HEK293 (cell line): ENCODE measurements around the gene ERAP2.
A peak's percentile ranks its signal among the peaks of the same experiment; 100 is the strongest.

ENCODE experiments used
- MYNN ChIP-seq: fragments of 450-650 bp; formaldehyde crosslinking; IDR thresholded peaks from 2 replicates; pipeline ENCODE4 v1.5.1; 2016; ENCODE audit warnings: missing biosample characterization, missing genetic modification characterization, borderline replicate concordance
- PRDM1 ChIP-seq: fragments of 450-650 bp; formaldehyde crosslinking; IDR thresholded peaks from 2 replicates; pipeline ENCODE4; 2016; ENCODE audit warnings: missing biosample characterization, missing genetic modification characterization
- ZBTB17 ChIP-seq: fragments of 450-650 bp; formaldehyde crosslinking; IDR thresholded peaks from 2 replicates; pipeline ENCODE4 v1.5.1; 2016; ENCODE audit warnings: missing biosample characterization, missing genetic modification characterization
- ZBTB48 ChIP-seq: fragments of 450-650 bp; formaldehyde crosslinking; IDR thresholded peaks from 2 replicates; pipeline ENCODE4 v1.5.1; 2016; ENCODE audit warnings: missing biosample characterization, missing genetic modification characterization
- ZBTB7A ChIP-seq: fragments of 450-650 bp; formaldehyde crosslinking; IDR thresholded peaks from 2 replicates; pipeline ENCODE4 v1.5.1; 2016; ENCODE audit warnings: low read depth, missing biosample characterization, missing genetic modification characterization
- ZFP3 ChIP-seq: fragments of 450-650 bp; formaldehyde crosslinking; IDR thresholded peaks from 2 replicates; pipeline ENCODE4 v1.5.1; 2016; ENCODE audit warnings: low read depth, missing biosample characterization, missing genetic modification characterization
- ZNF214 ChIP-seq: fragments of 450-650 bp; formaldehyde crosslinking; IDR thresholded peaks from 2 replicates; pipeline ENCODE4 v1.5.1; 2017; ENCODE audit warnings: missing biosample characterization, mild to moderate bottlenecking, missing genetic modification characterization, borderline replicate concordance
- ZNF223 ChIP-seq: fragments of 450-650 bp; formaldehyde crosslinking; IDR thresholded peaks from 2 replicates; pipeline ENCODE4 v1.5.1; 2016; ENCODE audit warnings: missing biosample characterization, missing genetic modification characterization
- ZNF24 ChIP-seq: fragments of 450-650 bp; formaldehyde crosslinking; IDR thresholded peaks from 2 replicates; pipeline ENCODE4 v1.5.1; 2016; ENCODE audit warnings: missing biosample characterization, missing genetic modification characterization
- ZNF473 ChIP-seq: fragments of 450-650 bp; formaldehyde crosslinking; IDR thresholded peaks from 2 replicates; pipeline ENCODE4 v1.5.1; 2017; ENCODE audit warnings: missing biosample characterization, missing genetic modification characterization
- ZNF501 ChIP-seq: fragments of 450-650 bp; formaldehyde crosslinking; IDR thresholded peaks from 2 replicates; pipeline ENCODE4 v1.5.1; 2016; ENCODE audit warnings: missing biosample characterization, missing genetic modification characterization
- ZNF654 ChIP-seq: fragments of 450-650 bp; formaldehyde crosslinking; IDR thresholded peaks from 2 replicates; pipeline ENCODE4 v1.5.1; 2016; ENCODE audit warnings: low read depth, missing biosample characterization, missing genetic modification characterization
- TF ChIP-seq, protein P1 (sequence below): fragments of 450-650 bp; formaldehyde crosslinking; IDR thresholded peaks from 2 replicates; pipeline ENCODE4 v1.5.1; 2016; ENCODE audit warnings: missing biosample characterization, missing genetic modification characterization
- TF ChIP-seq, protein P2 (sequence below): fragments of 450-650 bp; formaldehyde crosslinking; IDR thresholded peaks from 2 replicates; pipeline ENCODE4 v1.5.1; 2016; ENCODE audit warnings: missing biosample characterization, missing genetic modification characterization
- TF ChIP-seq, protein P3 (sequence below): fragments of 450-650 bp; formaldehyde crosslinking; IDR thresholded peaks from 2 replicates; pipeline ENCODE4 v1.5.0; 2017; ENCODE audit warnings: missing biosample characterization, missing genetic modification characterization, borderline replicate concordance
- TF ChIP-seq, protein P4 (sequence below): fragments of 450-650 bp; formaldehyde crosslinking; IDR thresholded peaks from 2 replicates; pipeline ENCODE4 v1.5.1; 2017; ENCODE audit warnings: missing biosample characterization, mild to moderate bottlenecking, missing genetic modification characterization, moderate library complexity
- TF ChIP-seq, protein P5 (sequence below): fragments of 450-650 bp; formaldehyde crosslinking; IDR thresholded peaks from 2 replicates; pipeline ENCODE4 v1.5.1; 2016; ENCODE audit warnings: missing biosample characterization, missing genetic modification characterization
- TF ChIP-seq, protein P6 (sequence below): fragments of 450-650 bp; formaldehyde crosslinking; conservative IDR thresholded peaks from 2 replicates; pipeline ENCODE4 v1.5.1; 2016; ENCODE audit warnings: low read depth, missing biosample characterization, missing genetic modification characterization

Gene ERAP2

DNA sequence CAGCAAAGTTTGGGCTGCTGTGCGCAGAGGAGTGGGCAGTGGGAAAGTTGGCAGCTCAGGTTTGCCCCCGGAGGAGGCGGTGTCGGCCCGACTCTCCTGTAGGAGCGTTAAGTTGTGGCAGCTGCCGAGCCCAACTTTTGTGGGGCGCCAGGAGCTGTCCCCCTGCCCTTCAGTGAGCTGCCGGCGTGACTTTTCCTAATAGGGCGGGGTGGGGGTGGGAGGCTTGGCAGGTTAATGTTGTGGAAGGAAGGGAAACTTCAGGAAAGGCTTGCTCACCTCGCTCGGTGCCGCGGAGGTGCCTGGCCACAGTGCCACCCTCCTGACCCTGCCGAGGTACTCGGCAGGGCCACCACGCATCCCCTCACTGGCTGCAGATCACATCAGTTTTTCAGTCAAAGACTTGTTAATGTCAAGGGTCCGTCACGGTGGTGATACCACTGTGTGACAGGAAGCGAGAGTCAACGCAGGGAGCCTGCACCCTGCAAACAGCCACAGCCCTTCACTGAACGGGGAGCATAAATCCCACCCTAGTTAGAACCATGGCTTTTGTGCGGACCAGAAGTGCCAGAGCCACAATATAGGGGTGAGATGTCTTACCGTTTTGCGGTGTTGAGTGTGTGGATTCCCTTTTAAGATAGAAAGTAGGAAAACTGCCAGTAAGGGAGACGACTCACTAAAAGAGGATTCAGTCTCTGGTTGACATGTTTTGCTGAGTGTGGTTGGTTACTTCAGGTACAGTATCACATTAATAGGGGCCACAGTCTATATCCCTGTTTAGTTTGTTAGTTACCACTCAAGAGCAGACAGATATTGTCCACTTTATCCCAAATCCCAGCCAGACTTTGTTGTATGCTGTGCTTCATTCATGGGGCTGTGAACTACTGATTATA, 60.4 kb downstream of the ERAP2 start (continued):
- TF ChIP-seq, protein P1, sequence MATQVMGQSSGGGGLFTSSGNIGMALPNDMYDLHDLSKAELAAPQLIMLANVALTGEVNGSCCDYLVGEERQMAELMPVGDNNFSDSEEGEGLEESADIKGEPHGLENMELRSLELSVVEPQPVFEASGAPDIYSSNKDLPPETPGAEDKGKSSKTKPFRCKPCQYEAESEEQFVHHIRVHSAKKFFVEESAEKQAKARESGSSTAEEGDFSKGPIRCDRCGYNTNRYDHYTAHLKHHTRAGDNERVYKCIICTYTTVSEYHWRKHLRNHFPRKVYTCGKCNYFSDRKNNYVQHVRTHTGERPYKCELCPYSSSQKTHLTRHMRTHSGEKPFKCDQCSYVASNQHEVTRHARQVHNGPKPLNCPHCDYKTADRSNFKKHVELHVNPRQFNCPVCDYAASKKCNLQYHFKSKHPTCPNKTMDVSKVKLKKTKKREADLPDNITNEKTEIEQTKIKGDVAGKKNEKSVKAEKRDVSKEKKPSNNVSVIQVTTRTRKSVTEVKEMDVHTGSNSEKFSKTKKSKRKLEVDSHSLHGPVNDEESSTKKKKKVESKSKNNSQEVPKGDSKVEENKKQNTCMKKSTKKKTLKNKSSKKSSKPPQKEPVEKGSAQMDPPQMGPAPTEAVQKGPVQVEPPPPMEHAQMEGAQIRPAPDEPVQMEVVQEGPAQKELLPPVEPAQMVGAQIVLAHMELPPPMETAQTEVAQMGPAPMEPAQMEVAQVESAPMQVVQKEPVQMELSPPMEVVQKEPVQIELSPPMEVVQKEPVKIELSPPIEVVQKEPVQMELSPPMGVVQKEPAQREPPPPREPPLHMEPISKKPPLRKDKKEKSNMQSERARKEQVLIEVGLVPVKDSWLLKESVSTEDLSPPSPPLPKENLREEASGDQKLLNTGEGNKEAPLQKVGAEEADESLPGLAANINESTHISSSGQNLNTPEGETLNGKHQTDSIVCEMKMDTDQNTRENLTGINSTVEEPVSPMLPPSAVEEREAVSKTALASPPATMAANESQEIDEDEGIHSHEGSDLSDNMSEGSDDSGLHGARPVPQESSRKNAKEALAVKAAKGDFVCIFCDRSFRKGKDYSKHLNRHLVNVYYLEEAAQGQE = peak; percentile 42; the same call in 1 of the 2 replicates
- no peak for TF ChIP-seq ZNF473
- TF ChIP-seq, protein P2, sequence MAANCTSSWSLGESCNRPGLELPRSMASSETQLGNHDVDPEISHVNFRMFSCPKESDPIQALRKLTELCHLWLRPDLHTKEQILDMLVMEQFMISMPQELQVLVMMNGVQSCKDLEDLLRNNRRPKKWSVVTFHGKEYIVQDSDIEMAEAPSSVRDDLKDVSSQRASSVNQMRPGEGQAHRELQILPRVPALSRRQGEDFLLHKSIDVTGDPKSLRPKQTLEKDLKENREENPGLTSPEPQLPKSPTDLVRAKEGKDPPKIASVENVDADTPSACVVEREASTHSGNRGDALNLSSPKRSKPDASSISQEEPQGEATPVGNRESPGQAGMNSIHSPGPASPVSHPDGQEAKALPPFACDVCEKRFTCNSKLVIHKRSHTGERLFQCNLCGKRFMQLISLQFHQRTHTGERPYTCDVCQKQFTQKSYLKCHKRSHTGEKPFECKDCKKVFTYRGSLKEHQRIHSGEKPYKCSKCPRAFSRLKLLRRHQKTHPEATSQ (tag by site-specific recombination) = no peak
- TF ChIP-seq, protein P3, sequence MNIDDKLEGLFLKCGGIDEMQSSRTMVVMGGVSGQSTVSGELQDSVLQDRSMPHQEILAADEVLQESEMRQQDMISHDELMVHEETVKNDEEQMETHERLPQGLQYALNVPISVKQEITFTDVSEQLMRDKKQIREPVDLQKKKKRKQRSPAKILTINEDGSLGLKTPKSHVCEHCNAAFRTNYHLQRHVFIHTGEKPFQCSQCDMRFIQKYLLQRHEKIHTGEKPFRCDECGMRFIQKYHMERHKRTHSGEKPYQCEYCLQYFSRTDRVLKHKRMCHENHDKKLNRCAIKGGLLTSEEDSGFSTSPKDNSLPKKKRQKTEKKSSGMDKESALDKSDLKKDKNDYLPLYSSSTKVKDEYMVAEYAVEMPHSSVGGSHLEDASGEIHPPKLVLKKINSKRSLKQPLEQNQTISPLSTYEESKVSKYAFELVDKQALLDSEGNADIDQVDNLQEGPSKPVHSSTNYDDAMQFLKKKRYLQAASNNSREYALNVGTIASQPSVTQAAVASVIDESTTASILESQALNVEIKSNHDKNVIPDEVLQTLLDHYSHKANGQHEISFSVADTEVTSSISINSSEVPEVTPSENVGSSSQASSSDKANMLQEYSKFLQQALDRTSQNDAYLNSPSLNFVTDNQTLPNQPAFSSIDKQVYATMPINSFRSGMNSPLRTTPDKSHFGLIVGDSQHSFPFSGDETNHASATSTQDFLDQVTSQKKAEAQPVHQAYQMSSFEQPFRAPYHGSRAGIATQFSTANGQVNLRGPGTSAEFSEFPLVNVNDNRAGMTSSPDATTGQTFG (tag by site-specific recombination) = no peak
- 0 out of 2 replicates have a peak, but pooled peaks have one; percentile 36 for TF ChIP-seq ZNF501
- no peak for TF ChIP-seq MYNN
- TF ChIP-seq ZNF24 (tag by site-specific recombination) = no peak
- TF ChIP-seq ZNF214 = no peak
- peak; percentile 95 for TF ChIP-seq ZBTB48 (tag by site-specific recombination)
- TF ChIP-seq ZNF654 (tag by site-specific recombination) = no peak
- no peak for TF ChIP-seq ZBTB7A
- TF ChIP-seq, protein P4, sequence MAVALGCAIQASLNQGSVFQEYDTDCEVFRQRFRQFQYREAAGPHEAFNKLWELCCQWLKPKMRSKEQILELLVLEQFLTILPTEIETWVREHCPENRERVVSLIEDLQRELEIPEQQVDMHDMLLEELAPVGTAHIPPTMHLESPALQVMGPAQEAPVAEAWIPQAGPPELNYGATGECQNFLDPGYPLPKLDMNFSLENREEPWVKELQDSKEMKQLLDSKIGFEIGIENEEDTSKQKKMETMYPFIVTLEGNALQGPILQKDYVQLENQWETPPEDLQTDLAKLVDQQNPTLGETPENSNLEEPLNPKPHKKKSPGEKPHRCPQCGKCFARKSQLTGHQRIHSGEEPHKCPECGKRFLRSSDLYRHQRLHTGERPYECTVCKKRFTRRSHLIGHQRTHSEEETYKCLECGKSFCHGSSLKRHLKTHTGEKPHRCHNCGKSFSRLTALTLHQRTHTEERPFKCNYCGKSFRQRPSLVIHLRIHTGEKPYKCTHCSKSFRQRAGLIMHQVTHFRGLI (tag by site-specific recombination) = peak; percentile 62; the same call in 1 of the 2 replicates
- peak; percentile 97 for TF ChIP-seq PRDM1 (tag by site-specific recombination)
- TF ChIP-seq ZFP3 (tag by site-specific recombination) = no peak
- peak; percentile 76 for TF ChIP-seq ZBTB17 (tag by site-specific recombination)
- TF ChIP-seq, protein P5, sequence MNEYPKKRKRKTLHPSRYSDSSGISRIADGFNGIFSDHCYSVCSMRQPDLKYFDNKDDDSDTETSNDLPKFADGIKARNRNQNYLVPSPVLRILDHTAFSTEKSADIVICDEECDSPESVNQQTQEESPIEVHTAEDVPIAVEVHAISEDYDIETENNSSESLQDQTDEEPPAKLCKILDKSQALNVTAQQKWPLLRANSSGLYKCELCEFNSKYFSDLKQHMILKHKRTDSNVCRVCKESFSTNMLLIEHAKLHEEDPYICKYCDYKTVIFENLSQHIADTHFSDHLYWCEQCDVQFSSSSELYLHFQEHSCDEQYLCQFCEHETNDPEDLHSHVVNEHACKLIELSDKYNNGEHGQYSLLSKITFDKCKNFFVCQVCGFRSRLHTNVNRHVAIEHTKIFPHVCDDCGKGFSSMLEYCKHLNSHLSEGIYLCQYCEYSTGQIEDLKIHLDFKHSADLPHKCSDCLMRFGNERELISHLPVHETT (tag by site-specific recombination) = no peak
- no peak for TF ChIP-seq ZNF223 (tag by site-specific recombination)
- TF ChIP-seq, protein P6, sequence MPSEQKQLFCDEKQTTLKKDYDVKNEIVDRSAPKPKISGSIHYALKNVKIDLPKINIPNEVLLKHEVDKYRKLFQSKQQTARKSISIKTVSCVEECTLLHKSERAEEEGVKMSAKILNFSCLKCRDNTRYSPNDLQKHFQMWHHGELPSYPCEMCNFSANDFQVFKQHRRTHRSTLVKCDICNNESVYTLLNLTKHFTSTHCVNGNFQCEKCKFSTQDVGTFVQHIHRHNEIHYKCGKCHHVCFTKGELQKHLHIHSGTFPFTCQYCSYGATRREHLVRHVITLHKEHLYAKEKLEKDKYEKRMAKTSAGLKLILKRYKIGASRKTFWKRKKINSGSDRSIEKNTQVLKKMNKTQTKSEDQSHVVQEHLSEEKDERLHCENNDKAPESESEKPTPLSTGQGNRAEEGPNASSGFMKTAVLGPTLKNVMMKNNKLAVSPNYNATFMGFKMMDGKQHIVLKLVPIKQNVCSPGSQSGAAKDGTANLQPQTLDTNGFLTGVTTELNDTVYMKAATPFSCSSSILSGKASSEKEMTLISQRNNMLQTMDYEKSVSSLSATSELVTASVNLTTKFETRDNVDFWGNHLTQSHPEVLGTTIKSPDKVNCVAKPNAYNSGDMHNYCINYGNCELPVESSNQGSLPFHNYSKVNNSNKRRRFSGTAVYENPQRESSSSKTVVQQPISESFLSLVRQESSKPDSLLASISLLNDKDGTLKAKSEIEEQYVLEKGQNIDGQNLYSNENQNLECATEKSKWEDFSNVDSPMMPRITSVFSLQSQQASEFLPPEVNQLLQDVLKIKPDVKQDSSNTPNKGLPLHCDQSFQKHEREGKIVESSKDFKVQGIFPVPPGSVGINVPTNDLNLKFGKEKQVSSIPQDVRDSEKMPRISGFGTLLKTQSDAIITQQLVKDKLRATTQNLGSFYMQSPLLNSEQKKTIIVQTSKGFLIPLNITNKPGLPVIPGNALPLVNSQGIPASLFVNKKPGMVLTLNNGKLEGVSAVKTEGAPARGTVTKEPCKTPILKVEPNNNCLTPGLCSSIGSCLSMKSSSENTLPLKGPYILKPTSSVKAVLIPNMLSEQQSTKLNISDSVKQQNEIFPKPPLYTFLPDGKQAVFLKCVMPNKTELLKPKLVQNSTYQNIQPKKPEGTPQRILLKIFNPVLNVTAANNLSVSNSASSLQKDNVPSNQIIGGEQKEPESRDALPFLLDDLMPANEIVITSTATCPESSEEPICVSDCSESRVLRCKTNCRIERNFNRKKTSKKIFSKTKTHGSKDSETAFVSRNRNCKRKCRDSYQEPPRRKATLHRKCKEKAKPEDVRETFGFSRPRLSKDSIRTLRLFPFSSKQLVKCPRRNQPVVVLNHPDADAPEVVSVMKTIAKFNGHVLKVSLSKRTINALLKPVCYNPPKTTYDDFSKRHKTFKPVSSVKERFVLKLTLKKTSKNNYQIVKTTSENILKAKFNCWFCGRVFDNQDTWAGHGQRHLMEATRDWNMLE (tag by site-specific recombination) = no peak
